Left lobe of liver (tissue), 2 donors: ENCODE measurements around the gene MAML1. TPM values are rescaled to one million over a fixed set of nuclear protein-coding genes. Genes with fewer than 3 reads are reported as not detected.
"Not testable (repeated sequence)": the region's sequence is repeated elsewhere in the genome, so short reads cannot be mapped to it uniquely, and the experiment has no call there.

Source experiments
- ATAC-seq: fragments of 200-7000 bp; cut with Tn5 transposase; one replicate; pipeline ENCODE4 v1.9.1; 2020; ENCODE audit warnings: mild to moderate bottlenecking, moderate library complexity
- DNase-seq: peaks from one replicate; pipeline ENCODE4 v3.0.0-alpha.2; 2020; ENCODE audit warnings: low spot score
- total RNA-seq: library from RNA; stranded (reverse); gene quantifications from one replicate; pipeline ENCODE4 v1.2.1, GENCODE V29; 2021
- donor health status: DM: no; HTN: no; CAD: no; lungs with moderate emphysema.
- donor health status: DM: no; HTN: yes; CAD: no.

MAML1 gene
- total RNA-seq = 7.3 TPM

DNA sequence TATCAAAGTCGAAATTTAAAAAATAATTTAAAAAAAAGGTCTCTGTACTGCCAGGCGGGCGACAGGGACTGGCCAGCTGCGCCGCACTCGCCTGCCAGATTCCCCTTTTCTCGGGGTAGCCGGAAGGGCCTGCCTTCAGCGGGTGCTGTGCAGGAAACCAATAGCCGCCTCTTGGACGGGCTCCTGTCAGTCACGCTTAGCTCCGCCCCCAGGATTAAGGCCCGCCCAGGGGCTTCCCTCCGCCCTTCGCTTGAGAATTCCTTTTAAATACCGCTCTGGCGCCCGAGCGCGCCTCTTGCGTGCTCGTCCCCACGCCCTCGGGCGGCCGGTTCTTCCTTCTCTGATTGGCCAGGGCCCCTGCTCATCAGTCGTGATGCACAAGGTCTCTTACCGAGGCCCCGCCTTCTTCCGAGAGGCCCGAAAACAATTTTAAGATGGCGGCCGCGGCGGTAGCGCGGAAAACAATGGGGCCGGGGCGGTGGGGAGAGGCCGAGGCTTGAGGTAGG lies at the start of gene MAML1:
Gene MAML1, plus strand, starts transcription at position 411 of the 506 bp plus-strand sequence. CDS start 291 bp downstream, outside the sequence.
- ATAC-seq (peak; percentile 93), DNase-seq (peak; percentile 100)

- not testable (repeated sequence) for DNase-seq, ATAC-seq
These were observed 43.4 kb upstream of the MAML1 start for GRCh38 chr5:179689212-179689611.

DNA sequence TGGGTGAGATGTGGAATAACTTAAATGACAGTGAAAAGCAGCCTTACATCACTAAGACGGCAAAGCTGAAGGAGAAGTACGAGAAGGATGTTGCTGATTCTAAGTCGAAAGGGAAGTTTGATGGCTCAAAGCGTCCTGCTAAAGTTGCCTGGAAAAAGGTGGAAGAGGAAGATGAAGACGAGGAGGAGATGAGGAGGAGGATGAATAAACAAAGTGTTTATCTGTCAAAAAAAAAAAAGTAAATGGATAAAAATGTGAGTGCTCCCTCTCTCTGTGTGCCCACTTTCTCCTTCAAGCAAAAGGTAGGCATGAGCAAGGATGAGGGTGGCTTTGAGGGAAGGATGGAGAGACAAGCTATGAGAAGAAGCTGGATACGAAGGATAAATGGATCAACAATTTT lies 38.1 kb upstream of the MAML1 start:
- no peak for ATAC-seq
- no peak for DNase-seq

DNA sequence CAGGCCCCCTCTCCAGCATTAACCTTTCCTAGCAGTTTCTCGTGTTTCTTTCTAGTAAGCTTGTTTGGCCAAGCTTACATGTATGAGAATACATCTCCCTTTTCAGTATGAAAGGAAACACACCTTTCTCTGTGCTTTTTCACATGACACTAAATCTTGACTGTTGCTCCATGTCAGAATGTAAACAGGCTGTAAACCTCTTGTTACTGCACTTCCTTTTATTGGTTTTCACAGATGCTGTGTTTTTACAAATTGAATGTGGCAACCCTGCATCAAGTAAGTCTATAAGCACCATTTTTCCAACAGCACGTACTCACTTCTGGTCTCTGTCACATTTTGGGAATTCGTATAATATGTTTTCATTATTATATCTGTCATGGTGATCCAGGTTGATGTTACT lies 36.0 kb upstream of the MAML1 start:
- DNase-seq (no peak), ATAC-seq (no peak)

DNA sequence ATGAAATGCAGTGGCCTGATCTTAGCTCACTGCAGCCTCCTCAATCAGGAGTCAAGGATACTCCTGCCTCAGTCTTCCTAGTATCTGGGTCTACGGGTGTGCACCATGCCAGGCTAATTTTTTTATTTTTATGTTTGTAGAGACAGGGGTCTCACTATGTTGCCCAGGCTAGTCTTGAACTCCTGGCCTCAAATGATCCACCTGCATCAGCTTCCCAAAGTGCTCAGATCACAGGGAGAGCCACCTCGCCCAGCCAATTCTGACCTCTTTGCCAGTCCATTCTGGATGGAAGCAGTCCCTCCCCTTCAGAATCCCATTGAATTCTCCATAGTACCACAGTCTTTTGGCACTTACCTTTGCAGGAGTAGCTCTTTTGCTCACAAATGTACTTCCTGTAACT lies 35.5 kb upstream of the MAML1 start:
- no peak for DNase-seq

GRCh38 chr5:179697543-179697942 lies 35.1 kb upstream of the MAML1 start:
- not testable (repeated sequence) for ATAC-seq, DNase-seq

More for the DNA sequence above, 35.5 kb upstream of the MAML1 start:
- ATAC-seq = no peak

GRCh38 chr5:179697993-179698934 lies 34.4 kb upstream of the MAML1 start:
- ATAC-seq (peak; percentile 90), DNase-seq (peak; percentile 100)

DNA sequence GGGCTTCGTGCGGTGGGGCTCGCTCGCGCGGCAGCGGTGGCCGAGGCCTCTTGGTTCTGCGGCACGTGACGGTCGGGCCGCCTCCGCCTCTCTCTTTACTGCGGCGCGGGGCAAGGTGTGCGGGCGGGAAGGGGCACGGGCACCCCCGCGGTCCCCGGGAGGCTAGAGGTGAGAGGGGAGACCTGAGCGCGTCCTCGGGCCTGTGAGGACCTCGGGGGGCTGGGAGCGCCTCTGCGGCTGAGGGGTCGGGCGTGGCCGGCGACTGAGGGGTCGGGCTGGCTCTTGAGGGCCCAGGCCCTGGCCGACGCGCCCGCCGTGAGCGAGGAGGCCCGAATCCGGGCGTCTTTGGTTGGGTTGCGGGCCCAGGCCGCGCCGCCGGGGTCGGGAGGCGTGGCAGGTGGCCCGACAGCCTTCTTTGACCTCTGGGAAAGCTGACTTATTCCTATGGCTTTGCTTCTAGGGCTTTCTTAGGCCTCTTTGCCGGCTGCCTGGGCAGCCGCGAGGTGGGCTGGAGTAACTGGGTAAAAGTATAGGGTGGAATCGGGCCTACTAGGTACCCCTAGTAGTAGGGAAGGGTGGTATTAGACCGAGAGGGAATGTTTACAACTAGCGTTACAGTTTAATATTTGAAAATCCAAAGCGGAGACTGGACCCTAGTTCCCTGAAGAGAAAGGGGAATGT lies 33.5 kb upstream of the MAML1 start, which contains the start of gene CANX:
Gene CANX, plus strand, starts transcription at position 33 of the 681 bp plus-strand sequence. CDS start 6,715 bp downstream, outside the sequence.
- DNase-seq (no peak), ATAC-seq (peak; percentile 9)

DNA sequence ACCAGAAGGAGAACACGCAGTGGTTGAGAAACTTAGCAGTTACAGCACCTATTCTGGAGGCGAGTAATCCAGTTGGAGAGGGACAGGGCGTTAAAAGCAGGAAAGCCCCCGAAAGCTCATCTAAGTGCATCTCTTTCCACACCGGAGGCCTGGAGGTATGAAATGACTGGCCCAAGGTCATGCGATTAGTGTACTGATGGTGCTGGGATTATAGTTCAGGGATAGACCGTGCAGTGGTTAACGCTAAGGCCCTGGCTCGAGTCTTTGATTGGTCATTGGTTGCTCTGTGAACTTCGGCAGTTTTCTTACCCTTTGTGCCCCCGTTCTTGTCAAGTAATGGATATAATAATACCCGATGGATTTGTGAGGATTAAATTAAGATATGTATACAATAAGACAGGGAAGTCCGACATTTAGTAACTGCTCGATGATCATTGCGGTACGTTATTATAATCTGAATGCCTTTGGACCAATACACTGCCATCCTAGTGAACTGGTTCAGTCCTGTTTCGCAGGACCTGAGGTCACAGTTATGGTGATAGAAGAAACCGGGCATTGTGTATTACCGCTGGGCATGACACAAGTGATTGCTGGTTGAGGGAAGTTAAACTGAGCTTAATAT lies 32.9 kb upstream of the MAML1 start:
- peak; percentile 11 for ATAC-seq
- DNase-seq = no peak

DNA sequence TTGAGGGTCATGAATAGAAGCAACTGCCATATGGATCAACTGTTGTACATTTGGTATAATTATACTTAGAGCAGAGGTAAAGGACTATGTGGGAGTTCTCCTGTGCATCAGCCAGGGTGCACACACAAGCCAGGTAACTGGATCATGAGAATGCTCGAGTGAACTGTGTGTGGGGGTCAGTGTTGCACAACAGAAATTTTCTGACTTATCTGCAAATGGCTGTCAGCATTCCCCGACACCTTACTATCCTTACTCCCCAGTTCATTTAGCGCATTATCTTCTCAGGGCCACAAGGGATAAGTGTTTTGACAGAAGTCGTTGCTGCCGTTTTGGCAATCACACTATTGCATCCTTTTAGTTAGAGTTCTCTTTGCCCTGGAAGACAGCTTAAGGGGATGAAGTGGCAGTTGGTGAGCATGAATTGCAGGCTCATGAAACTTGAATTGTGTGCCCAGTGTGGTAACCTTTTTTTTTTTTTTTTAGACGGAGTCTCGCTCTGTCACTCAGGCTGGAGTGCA lies 32.2 kb upstream of the MAML1 start:
- peak; percentile 23 for ATAC-seq
- peak; percentile 64 for DNase-seq

DNA sequence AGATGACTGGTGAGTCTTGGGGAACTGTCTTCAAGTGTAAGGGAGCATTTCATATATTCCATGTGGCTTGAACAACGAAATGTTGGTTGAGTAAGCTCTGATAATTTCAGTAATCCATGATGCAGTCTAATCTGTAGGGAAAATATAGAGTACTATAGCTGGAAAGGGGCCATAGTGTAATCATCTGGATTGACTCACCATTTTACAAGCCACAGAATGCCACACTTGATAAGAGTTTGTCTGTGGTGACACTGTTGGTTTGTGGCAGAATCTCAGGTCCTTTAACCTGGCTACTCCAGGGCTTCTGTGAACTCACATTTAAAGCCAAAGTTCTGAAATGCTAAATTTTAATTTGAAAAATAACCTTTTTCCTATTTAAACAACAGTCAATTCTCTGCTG lies 16.3 kb upstream of the MAML1 start:
- ATAC-seq = no peak

DNA sequence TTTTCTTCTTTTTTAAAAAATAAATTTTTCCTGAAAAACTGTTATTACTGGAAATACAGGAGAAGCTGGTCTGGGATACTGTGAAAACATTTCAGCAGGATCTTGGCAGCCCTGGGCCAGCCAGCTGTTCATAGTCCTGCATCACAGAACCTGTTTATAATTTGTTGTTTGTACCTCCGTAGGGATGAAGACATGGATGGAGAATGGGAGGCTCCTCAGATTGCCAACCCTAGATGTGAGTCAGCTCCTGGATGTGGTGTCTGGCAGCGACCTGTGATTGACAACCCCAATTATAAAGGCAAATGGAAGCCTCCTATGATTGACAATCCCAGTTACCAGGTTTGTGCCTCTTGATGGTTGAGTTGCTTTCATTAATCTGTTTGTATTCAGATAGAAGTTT lies 12.4 kb upstream of the MAML1 start:
- ATAC-seq = no peak
- no peak for DNase-seq

More for the DNA sequence above, 16.3 kb upstream of the MAML1 start:
- no peak for DNase-seq

GRCh38 chr5:179724163-179724562 lies 8.5 kb upstream of the MAML1 start:
- ATAC-seq (no peak), DNase-seq (no peak)

DNA sequence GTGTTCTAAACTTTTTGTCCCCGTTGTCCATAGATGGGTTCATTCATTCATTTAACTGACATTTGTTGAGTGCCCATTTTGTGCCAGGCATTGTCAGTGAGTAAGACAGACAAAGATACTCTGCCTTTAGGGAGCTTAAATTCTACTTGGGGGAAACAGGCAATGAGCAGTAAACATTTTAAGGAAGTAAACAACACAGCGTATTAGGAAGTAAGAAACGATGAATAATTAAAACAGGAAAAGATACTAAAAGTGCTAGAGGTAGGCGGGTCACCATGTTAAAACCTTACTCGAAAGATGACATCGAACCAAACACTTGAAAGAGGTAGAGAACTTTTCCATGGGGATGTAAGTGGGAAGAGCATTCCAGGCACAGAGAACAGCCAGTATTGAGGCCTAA lies 5.5 kb upstream of the MAML1 start:
- ATAC-seq (no peak), DNase-seq (no peak)

GRCh38 chr5:179729303-179729702 lies 3.3 kb upstream of the MAML1 start:
- ATAC-seq (no peak), DNase-seq (no peak)

DNA sequence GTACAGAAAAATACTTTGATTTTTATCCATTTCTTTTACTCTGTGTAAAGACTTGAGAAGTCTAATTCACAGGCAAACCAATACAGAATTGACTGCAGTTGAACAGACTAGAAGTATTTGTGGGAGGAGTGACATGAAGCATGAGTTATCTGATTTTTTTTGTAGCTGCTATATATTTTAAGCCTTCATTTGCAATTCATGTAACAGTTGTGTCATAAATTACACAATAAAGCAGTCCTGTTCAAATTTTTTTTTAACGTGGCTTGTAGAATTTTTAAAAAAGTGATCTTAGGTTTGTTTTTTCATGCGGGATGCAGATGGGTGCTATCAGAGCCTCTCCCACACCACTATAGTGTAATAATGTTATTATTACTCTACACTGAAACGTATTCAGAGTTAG lies 2.9 kb upstream of the MAML1 start:
- DNase-seq (no peak), ATAC-seq (no peak)

- no peak for DNase-seq
- ATAC-seq = no peak
These were observed 2.3 kb upstream of the MAML1 start for GRCh38 chr5:179730356-179730755.

- no peak for ATAC-seq
These were observed 1.8 kb upstream of the MAML1 start for GRCh38 chr5:179730852-179731251.

DNA sequence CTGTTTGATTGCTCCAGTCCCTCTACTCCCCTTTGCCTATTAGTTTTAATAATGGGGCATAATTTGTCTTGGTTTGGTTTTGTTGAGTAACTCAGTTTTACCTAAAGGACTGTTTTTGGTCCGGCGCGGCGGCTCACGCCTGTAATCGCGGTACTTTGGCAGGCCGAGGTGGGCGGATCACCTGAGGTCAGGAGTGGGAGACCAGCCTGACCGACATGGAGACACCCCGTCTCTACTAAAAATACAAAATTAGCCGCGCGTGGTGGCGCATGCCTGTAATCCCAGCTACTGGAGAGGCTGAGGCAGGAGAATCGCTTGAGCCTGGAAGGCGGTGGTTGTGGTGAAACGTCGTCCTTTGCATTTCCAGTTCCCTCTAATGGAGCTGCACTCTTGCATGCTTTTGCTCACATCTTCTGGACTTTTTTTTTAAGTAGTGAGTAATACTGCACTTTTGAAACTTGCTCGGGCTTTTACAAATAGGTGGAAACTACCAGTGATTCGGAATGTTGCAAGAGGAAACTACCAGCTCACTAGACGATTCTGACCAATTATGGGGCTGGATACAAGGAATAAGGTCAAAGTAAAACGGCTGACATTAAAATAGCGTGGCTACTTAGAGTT lies 721 bp upstream of the MAML1 start:
- DNase-seq (peak; percentile 62), ATAC-seq (peak; percentile 12)

More at GRCh38 chr5:179730852-179731251, 1.8 kb upstream of the MAML1 start:
- DNase-seq = no peak
